Measurements from ENCODE around the gene DYDC1. TPM values are rescaled to one million over a fixed set of nuclear protein-coding genes. Genes with fewer than 3 reads are reported as not detected.

DYDC1 gene
- total and polyA plus RNA-seq, 4 donors, result 0.23 TPM; not detected in 3

- Histone ChIP-seq H3K9me3 (ENCODE audit: control insufficient read depth in 4 of 4, low read length in 3 of 4) (no peaks in the 10 kb centered on the region), H3K27ac (ENCODE audit: low read depth in 1 of 2, low read length in 2 of 2) (peak overlapping the region; percentile 40 to 63), H3K4me1 (ENCODE audit: control insufficient read depth in 4 of 4, insufficient read depth in 4 of 4, low read length in 3 of 4) (peaks cover 8 to 38% (median 26%) of the 10 kb centered on the region in 4 donors), H3K36me3 (ENCODE audit: control insufficient read depth in 4 of 4, insufficient read depth in 3 of 4, low read depth in 1 of 4, low read length in 3 of 4) (no peaks in the 10 kb centered on the region), H3K4me3 (ENCODE audit: low read depth in 1 of 3, low read length in 3 of 3) (no peak overlapping the region), H3K27me3 (ENCODE audit: control insufficient read depth in 4 of 4, insufficient read depth in 4 of 4, low read length in 3 of 4) (no peaks in the 10 kb centered on the region), H3K9ac (ENCODE audit: low read depth in 1 of 2, low read length in 2 of 2) (no peak overlapping the region)
- 86% methylated on average over 4 of the region's 4 CpGs for whole genome bisulfite sequencing
- no peak for DNase-seq (ENCODE audit: low spot score)
- TF ChIP-seq CTCF (IDR thresholded peaks at IDR 0.05; ENCODE audit: low read depth, low read length, missing input control), result no peak
These were observed 49.1 kb upstream of the DYDC1 start for GRCh38 chr10:80405626-80406025.

- WGBS, result 91% methylated on average over 1 of the region's 1 CpG
- no peak overlapping the region for H3K4me3 ChIP-seq (ENCODE audit: low read depth in 1 of 3, low read length in 3 of 3)
- no peaks in the 10 kb centered on the region for H3K9me3 ChIP-seq (ENCODE audit: control insufficient read depth in 4 of 4, low read length in 3 of 4)
- H3K27me3 ChIP-seq (ENCODE audit: control insufficient read depth in 4 of 4, insufficient read depth in 4 of 4, low read length in 3 of 4), result no peaks in the 10 kb centered on the region
- TF ChIP-seq JUND (IDR thresholded peaks at IDR 0.05) (no peak), YY1 (IDR thresholded peaks at IDR 0.05) (no peak), HNF4G (IDR thresholded peaks at IDR 0.05) (no peak), RAD21 (IDR thresholded peaks at IDR 0.05) (no peak), ATF3 (IDR thresholded peaks at IDR 0.05) (no peak), REST (IDR thresholded peaks at IDR 0.05) (no peak), TAF1 (conservative IDR thresholded peaks at IDR 0.05) (no peak), NR2F2 (IDR thresholded peaks at IDR 0.05) (no peak)
- no peak overlapping the region for H3K9ac ChIP-seq (ENCODE audit: low read depth in 1 of 2, low read length in 2 of 2)
- peaks cover 7 to 32% (median 20%) of the 10 kb centered on the region in 4 donors for H3K4me1 ChIP-seq (ENCODE audit: control insufficient read depth in 4 of 4, insufficient read depth in 4 of 4, low read length in 3 of 4)
- no peak for DNase-seq (ENCODE audit: low spot score)
- H3K27ac ChIP-seq (ENCODE audit: low read depth in 1 of 2, low read length in 2 of 2), result no peak overlapping the region
- no peaks in the 10 kb centered on the region for H3K36me3 ChIP-seq (ENCODE audit: control insufficient read depth in 4 of 4, insufficient read depth in 3 of 4, low read depth in 1 of 4, low read length in 3 of 4)
These were observed 48.5 kb upstream of the DYDC1 start for GRCh38 chr10:80405035-80405434.

GRCh38 chr10:80400136-80400804 lies 43.7 kb upstream of the DYDC1 start:
- Histone ChIP-seq H3K36me3 (ENCODE audit: control insufficient read depth in 4 of 4, insufficient read depth in 3 of 4, low read depth in 1 of 4, low read length in 3 of 4) (no peaks in the 10 kb centered on the region), H3K9ac (ENCODE audit: low read depth in 1 of 2, low read length in 2 of 2) (no peak overlapping the region), H3K9me3 (ENCODE audit: control insufficient read depth in 4 of 4, low read length in 3 of 4) (no peaks in the 10 kb centered on the region), H3K27ac (ENCODE audit: low read depth in 1 of 2, low read length in 2 of 2) (no peak overlapping the region), H3K4me1 (ENCODE audit: control insufficient read depth in 4 of 4, insufficient read depth in 4 of 4, low read length in 3 of 4) (no peaks in the 10 kb centered on the region), H3K27me3 (ENCODE audit: control insufficient read depth in 4 of 4, insufficient read depth in 4 of 4, low read length in 3 of 4) (no peaks in the 10 kb centered on the region), H3K4me3 (ENCODE audit: low read depth in 1 of 3, low read length in 3 of 3) (no peak overlapping the region)
- TF ChIP-seq GABPA (IDR thresholded peaks at IDR 0.05 in 1 of 2, conservative IDR thresholded peaks at IDR 0.05 in 1 of 2), result no peak
- no peak for TF ChIP-seq FOXA2 (IDR thresholded peaks at IDR 0.05)
- no peak for TF ChIP-seq JUND (IDR thresholded peaks at IDR 0.05)
- TF ChIP-seq TAF1 (conservative IDR thresholded peaks at IDR 0.05), result no peak
- TF ChIP-seq CTCF (IDR thresholded peaks at IDR 0.05; ENCODE audit: low read depth, low read length, missing input control), result no peak
- TF ChIP-seq SP1 (IDR thresholded peaks at IDR 0.05), result no peak
- no peak for TF ChIP-seq ZBTB33 (IDR thresholded peaks at IDR 0.05)
- no peak for TF ChIP-seq RXRA (IDR thresholded peaks at IDR 0.05)
- DNase-seq (ENCODE audit: low spot score), result no peak
- WGBS, result 83% methylated on average over 8 of the region's 8 CpGs
